ENCODE results near the gene POLR2H. TPM values are rescaled to one million over a fixed set of nuclear protein-coding genes. Genes with fewer than 3 reads are reported as not detected.

Gene POLR2H
- total and polyA plus RNA-seq, 2 of the 4 experiments (the other 2 are of a cell fraction) = 47.7 to 130 TPM

DNA sequence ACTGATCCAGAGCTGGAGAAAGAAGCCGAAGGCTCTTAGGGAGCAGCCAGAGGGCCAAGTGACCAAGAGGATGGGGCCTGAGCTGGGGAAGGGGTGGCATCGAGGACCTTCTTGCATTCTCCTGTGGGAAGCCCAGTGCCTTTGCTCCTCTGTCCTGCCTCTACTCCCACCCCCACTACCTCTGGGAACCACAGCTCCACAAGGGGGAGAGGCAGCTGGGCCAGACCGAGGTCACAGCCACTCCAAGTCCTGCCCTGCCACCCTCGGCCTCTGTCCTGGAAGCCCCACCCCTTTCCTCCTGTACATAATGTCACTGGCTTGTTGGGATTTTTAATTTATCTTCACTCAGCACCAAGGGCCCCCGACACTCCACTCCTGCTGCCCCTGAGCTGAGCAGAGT, 27.9 kb downstream of the POLR2H start:
- no TSS peak for BruUV-seq (replicated peaks)
- H3K27me3 ChIP-seq (ENCODE audit: control insufficient read depth, insufficient read depth, low read length) = peaks cover 66% of the 10 kb centered on the region
- no peak overlapping the region for H2AK5ac ChIP-seq (ENCODE audit: low read depth, low read length)
- DNase-seq = no peak
- H2AFZ ChIP-seq (replicated peaks; ENCODE audit: low read length, poor library complexity) = no peak overlapping the region
- H3K79me1 ChIP-seq (ENCODE audit: low read depth in 1 of 2, low read length in 2 of 2) = no peaks in the 10 kb centered on the region
- H4K5ac ChIP-seq (ENCODE audit: low read depth, low read length) = no peak overlapping the region
- no peak overlapping the region for H3K4me2 ChIP-seq (ENCODE audit: low read depth, low read length)
- no peak for TF ChIP-seq FOS (IDR thresholded peaks at IDR 0.05; ENCODE audit: low read depth, low read length)
- TF ChIP-seq CHD1 (IDR thresholded peaks at IDR 0.05; ENCODE audit: low read depth, low read length) = no peak
- no peak for TF ChIP-seq MAZ (IDR thresholded peaks at IDR 0.05; ENCODE audit: borderline replicate concordance, low read depth, low read length)
- no peak for TF ChIP-seq MXI1 (IDR thresholded peaks at IDR 0.05; ENCODE audit: borderline replicate concordance, low read depth, low read length)
- no peak for TF ChIP-seq SMC3 (IDR thresholded peaks at IDR 0.05; ENCODE audit: low read depth, low read length)
- TF ChIP-seq MAFK (IDR thresholded peaks at IDR 0.05; ENCODE audit: low read depth, low read length) = no peak
- TF ChIP-seq NFE2L2 (IDR thresholded peaks at IDR 0.05; ENCODE audit: low read depth, low read length) = no peak
- TF ChIP-seq CEBPB (IDR thresholded peaks at IDR 0.05; ENCODE audit: low read depth, low read length) = no peak
- TF ChIP-seq BHLHE40 (IDR thresholded peaks at IDR 0.05; ENCODE audit: low read depth, low read length) = no peak
- no peak for TF ChIP-seq RCOR1 (IDR thresholded peaks at IDR 0.05; ENCODE audit: insufficient replicate concordance, low read length)
- H3K4ac ChIP-seq (ENCODE audit: low read depth, low read length) = no peak overlapping the region
- H2BK15ac ChIP-seq (ENCODE audit: low read depth, low read length) = no peak overlapping the region
- no peak overlapping the region for H3K14ac ChIP-seq (replicated peaks; ENCODE audit: low read depth, low read length)
- H3K56ac ChIP-seq (ENCODE audit: extremely low read depth, insufficient read depth, low read length) = no peak overlapping the region
- H3K9ac ChIP-seq (ENCODE audit: low read depth, low read length) = no peak overlapping the region
- no peaks in the 10 kb centered on the region for H4K20me1 ChIP-seq (ENCODE audit: insufficient read depth, low read length)
- H2AK9ac ChIP-seq (replicated peaks; ENCODE audit: low read depth, low read length, poor library complexity) = peak overlapping the region; percentile 24
- H3K18ac ChIP-seq (ENCODE audit: low read depth, low read length) = no peak overlapping the region
- no peak overlapping the region for H2BK5ac ChIP-seq (ENCODE audit: low read depth, low read length, poor library complexity, severe bottlenecking)
- H3K4me1 ChIP-seq (ENCODE audit: control insufficient read depth, insufficient read depth, low read length) = no peaks in the 10 kb centered on the region
- no peak overlapping the region for H2BK120ac ChIP-seq (ENCODE audit: low read depth, low read length)
- H4K8ac ChIP-seq (ENCODE audit: low read depth in 2 of 2, low read length in 2 of 2) = no peak overlapping the region
- intact Hi-C loops (cut with micrococcal nuclease) = no loop called here
- no peak overlapping the region for H3K23ac ChIP-seq (ENCODE audit: low read depth, low read length)
- WGBS, 2 experiments (ENCODE audit: extremely low coverage in 2 of 2, insufficient read length in 1 of 2) = no CpG with 5 or more reads among the region's 5 CpGs
- ChIA-PET CTCF (no interaction called here), POLR2A (ENCODE audit: unreplicated experiment) (no interaction called here)
- H2BK20ac ChIP-seq (ENCODE audit: low read depth, low read length) = no peak overlapping the region
- no peak overlapping the region for H4K91ac ChIP-seq (ENCODE audit: insufficient read depth, low read depth, low read length)
- no peaks in the 10 kb centered on the region for H3K9me1 ChIP-seq (ENCODE audit: insufficient read depth, low read length)
- H3K36me3 ChIP-seq (ENCODE audit: control insufficient read depth, insufficient read depth, low read length) = no peaks in the 10 kb centered on the region
- H3K27ac ChIP-seq (ENCODE audit: insufficient read depth, low read length) = no peak overlapping the region
- H3K4me3 ChIP-seq (ENCODE audit: insufficient read depth, low read depth, low read length) = no peak overlapping the region
- dilution Hi-C loops (cut with HindIII; ENCODE audit: low sequenced_read_pairs, unreplicated experiment) = no loop called here
- no peaks in the 10 kb centered on the region for H3K9me3 ChIP-seq (ENCODE audit: control insufficient read depth, insufficient read depth, low read length)
- no peak for ATAC-seq (ENCODE audit: low read depth)
- in situ Hi-C loops (cut with MboI; ENCODE audit: low sequenced_read_pairs) = no loop called here

Data from IMR-90 (cell line).